ENCODE measurements around the gene PRR22.

The PRR22 gene

DNA sequence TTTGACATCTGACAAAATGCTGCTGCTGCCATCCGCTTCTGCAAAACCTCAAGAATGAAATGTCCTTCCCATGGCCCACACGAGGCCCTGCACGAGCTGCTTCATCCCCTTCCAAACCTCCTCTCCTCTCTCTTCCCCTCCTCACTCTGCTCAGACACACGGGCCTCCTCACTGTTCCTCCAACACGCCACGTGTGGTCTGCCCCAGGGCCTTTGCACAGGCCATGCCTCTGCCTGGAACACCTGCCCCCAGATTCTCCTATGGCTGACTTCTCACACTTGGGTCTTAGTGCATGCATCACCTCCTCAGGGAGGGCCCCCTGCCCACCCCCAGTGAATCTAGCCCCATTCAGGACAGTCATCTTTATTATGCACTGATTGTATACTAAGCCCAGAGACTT lies 36.2 kb upstream of the PRR22 start:
- TF ChIP-seq, protein P1, sequence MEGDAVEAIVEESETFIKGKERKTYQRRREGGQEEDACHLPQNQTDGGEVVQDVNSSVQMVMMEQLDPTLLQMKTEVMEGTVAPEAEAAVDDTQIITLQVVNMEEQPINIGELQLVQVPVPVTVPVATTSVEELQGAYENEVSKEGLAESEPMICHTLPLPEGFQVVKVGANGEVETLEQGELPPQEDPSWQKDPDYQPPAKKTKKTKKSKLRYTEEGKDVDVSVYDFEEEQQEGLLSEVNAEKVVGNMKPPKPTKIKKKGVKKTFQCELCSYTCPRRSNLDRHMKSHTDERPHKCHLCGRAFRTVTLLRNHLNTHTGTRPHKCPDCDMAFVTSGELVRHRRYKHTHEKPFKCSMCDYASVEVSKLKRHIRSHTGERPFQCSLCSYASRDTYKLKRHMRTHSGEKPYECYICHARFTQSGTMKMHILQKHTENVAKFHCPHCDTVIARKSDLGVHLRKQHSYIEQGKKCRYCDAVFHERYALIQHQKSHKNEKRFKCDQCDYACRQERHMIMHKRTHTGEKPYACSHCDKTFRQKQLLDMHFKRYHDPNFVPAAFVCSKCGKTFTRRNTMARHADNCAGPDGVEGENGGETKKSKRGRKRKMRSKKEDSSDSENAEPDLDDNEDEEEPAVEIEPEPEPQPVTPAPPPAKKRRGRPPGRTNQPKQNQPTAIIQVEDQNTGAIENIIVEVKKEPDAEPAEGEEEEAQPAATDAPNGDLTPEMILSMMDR (IDR thresholded peaks at IDR 0.05): no peak
- DNase-seq: no peak
- no peak overlapping the region for H3K27ac ChIP-seq
- no peak overlapping the region for H3K4me3 ChIP-seq
- no peaks in the 10 kb centered on the region for H3K36me3 ChIP-seq
- H3K9me3 ChIP-seq: no peaks in the 10 kb centered on the region
- peaks cover 0 to 54% of the 10 kb centered on the region in 2 donors for H3K27me3 ChIP-seq
- intact Hi-C loops (cut with DNase I; ENCODE audit: low total_unique reads): no loop called here
- peaks cover 0 to 6% (median 0%) of the 10 kb centered on the region in 4 donors for H3K4me1 ChIP-seq

DNA sequence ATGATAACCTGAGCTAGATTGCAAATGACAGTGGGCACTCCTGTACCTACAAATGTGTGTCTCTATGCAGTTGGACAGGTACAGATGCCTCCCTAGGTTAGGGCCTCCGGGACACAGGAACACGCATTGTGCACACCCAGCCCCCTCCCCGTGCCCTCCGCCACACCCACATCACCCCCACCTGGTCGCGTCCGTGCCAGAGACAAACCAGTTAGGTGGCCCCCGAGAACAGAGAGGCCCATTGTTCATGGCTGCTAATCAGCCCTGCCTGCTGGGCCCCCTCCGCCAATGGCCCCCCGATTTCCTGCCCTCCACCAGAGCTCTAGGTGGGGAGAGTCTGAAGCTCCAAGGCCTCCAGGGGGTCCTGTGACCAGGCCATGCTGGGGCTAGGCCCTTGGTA lies 34.0 kb upstream of the PRR22 start:
- Histone ChIP-seq H3K4me3 (no peak overlapping the region), H3K9me3 (no peaks in the 10 kb centered on the region), H3K27me3 (peaks cover 0 to 53% of the 10 kb centered on the region in 2 donors), H3K36me3 (no peaks in the 10 kb centered on the region), H3K27ac (no peak overlapping the region), H3K4me1 (peaks cover 0 to 6% (median 0%) of the 10 kb centered on the region in 4 donors)
- TF ChIP-seq, protein P1 (IDR thresholded peaks at IDR 0.05): no peak
- DNase-seq: no peak
- intact Hi-C loops (cut with DNase I; ENCODE audit: low total_unique reads): no loop called here

DNA sequence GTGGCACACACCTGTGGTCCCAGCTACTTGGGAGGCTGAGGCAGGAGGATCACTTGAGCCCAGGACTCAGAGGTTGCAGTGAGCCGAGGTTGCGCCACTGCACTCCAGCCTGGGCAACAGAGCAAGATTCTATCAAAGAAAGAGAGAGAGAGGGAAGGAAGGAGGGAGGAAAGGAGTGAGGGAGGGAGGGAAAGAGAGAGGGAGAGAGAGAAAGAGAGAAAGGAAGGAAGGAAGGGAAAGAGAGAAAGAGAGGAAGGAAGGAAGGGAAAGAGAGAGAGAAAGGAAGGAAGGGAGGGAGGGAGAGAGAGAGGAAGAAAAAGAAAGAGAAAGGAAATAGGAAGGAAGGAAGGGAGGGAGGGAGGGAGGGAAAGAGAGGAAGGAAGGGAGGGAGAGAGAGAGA lies 32.7 kb upstream of the PRR22 start:
- H3K9me3 ChIP-seq: no peaks in the 10 kb centered on the region
- H3K36me3 ChIP-seq: no peaks in the 10 kb centered on the region
- H3K4me1 ChIP-seq: peaks cover 0 to 4% (median 0%) of the 10 kb centered on the region in 4 donors
- TF ChIP-seq, protein P1 (IDR thresholded peaks at IDR 0.05): no peak
- H3K27ac ChIP-seq: no peak overlapping the region
- intact Hi-C loops (cut with DNase I; ENCODE audit: low total_unique reads): no loop called here
- no peak for DNase-seq
- H3K27me3 ChIP-seq: peaks cover 0 to 53% of the 10 kb centered on the region in 2 donors
- no peak overlapping the region for H3K4me3 ChIP-seq

DNA sequence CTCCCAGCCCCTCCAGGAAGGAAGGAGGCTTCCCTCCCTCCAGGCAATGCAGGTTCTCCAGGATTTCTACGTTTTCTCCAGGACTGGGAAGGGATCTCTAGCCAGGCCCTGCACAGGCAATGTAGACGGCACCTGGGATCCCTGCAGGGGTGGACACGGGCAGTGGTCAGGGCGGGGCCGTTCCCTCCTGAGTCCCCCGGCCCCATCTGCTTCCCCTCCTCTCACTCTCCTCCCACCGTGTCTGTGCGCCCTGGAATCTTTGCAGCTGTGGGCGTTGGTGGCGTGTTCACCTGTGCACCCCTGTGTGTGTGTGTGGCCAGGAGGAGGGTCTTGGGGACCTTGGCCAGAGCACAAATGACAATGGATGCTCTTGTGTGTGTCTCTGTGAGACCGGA lies 30.3 kb upstream of the PRR22 start:
- intact Hi-C loops (cut with DNase I; ENCODE audit: low total_unique reads): no loop called here
- H3K36me3 ChIP-seq: no peaks in the 10 kb centered on the region
- TF ChIP-seq, protein P1 (IDR thresholded peaks at IDR 0.05): no peak
- no peaks in the 10 kb centered on the region for H3K4me1 ChIP-seq
- H3K4me3 ChIP-seq: no peak overlapping the region
- H3K27me3 ChIP-seq: peaks cover 0 to 45% of the 10 kb centered on the region in 2 donors
- no peaks in the 10 kb centered on the region for H3K9me3 ChIP-seq
- H3K27ac ChIP-seq: no peak overlapping the region
- no peak for DNase-seq

DNA sequence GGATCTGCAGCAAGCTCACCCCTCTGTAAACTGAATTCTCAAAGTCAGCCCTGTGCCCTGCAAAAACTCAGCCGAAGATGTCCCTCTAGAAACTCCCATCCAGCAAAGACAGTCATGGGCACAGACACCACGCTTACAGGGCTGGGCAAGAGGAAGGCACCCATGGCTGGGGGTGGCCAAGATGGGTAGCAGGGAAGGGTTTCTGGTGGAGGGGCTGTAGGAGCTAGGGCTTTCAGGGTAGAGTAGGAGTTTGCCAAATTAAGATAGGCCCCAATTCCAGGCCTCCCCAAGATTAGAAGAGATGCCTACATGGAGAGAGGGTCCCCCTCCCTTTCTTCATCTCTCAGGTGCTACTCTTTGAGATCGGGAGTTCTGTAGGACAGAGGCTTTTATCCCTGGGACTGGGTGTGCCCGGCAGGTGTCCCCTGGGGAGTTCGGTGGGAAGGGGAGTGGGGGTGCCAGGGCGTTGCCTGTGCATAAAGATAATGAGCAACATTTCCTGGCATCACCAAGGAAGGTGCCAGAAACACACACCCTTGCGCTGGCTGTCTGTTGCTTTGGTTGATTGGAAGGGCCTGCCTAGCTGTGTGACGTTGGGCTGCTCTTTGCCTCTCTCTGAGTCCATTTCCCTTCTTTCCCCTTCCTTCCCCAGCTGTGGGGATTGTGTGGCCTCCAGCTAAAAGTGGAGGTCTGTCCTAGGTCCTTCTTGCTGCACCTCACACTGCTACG lies 29.7 kb upstream of the PRR22 start:
- no peak overlapping the region for H3K27ac ChIP-seq
- H3K27me3 ChIP-seq: peaks cover 0 to 41% of the 10 kb centered on the region in 2 donors
- TF ChIP-seq, protein P1 (IDR thresholded peaks at IDR 0.05): no peak
- H3K36me3 ChIP-seq: no peaks in the 10 kb centered on the region
- H3K4me3 ChIP-seq: no peak overlapping the region
- intact Hi-C loops (cut with DNase I; ENCODE audit: low total_unique reads): no loop called here
- H3K4me1 ChIP-seq: no peaks in the 10 kb centered on the region
- DNase-seq: no peak
- H3K9me3 ChIP-seq: no peaks in the 10 kb centered on the region

All from tibial artery (tissue), 4 donors.